ENCODE results near the gene FBXO42. TPM values are rescaled to one million over a fixed set of nuclear protein-coding genes. Genes with fewer than 3 reads are reported as not detected.

Gene FBXO42
- total and polyA plus RNA-seq, 9 of the 15 experiments (the other 6 are each of a cell fraction or from before 2014, with no cell fraction given), result 7.2 to 24.8 (median 17.4) TPM

- TF ChIP-seq, protein P1, sequence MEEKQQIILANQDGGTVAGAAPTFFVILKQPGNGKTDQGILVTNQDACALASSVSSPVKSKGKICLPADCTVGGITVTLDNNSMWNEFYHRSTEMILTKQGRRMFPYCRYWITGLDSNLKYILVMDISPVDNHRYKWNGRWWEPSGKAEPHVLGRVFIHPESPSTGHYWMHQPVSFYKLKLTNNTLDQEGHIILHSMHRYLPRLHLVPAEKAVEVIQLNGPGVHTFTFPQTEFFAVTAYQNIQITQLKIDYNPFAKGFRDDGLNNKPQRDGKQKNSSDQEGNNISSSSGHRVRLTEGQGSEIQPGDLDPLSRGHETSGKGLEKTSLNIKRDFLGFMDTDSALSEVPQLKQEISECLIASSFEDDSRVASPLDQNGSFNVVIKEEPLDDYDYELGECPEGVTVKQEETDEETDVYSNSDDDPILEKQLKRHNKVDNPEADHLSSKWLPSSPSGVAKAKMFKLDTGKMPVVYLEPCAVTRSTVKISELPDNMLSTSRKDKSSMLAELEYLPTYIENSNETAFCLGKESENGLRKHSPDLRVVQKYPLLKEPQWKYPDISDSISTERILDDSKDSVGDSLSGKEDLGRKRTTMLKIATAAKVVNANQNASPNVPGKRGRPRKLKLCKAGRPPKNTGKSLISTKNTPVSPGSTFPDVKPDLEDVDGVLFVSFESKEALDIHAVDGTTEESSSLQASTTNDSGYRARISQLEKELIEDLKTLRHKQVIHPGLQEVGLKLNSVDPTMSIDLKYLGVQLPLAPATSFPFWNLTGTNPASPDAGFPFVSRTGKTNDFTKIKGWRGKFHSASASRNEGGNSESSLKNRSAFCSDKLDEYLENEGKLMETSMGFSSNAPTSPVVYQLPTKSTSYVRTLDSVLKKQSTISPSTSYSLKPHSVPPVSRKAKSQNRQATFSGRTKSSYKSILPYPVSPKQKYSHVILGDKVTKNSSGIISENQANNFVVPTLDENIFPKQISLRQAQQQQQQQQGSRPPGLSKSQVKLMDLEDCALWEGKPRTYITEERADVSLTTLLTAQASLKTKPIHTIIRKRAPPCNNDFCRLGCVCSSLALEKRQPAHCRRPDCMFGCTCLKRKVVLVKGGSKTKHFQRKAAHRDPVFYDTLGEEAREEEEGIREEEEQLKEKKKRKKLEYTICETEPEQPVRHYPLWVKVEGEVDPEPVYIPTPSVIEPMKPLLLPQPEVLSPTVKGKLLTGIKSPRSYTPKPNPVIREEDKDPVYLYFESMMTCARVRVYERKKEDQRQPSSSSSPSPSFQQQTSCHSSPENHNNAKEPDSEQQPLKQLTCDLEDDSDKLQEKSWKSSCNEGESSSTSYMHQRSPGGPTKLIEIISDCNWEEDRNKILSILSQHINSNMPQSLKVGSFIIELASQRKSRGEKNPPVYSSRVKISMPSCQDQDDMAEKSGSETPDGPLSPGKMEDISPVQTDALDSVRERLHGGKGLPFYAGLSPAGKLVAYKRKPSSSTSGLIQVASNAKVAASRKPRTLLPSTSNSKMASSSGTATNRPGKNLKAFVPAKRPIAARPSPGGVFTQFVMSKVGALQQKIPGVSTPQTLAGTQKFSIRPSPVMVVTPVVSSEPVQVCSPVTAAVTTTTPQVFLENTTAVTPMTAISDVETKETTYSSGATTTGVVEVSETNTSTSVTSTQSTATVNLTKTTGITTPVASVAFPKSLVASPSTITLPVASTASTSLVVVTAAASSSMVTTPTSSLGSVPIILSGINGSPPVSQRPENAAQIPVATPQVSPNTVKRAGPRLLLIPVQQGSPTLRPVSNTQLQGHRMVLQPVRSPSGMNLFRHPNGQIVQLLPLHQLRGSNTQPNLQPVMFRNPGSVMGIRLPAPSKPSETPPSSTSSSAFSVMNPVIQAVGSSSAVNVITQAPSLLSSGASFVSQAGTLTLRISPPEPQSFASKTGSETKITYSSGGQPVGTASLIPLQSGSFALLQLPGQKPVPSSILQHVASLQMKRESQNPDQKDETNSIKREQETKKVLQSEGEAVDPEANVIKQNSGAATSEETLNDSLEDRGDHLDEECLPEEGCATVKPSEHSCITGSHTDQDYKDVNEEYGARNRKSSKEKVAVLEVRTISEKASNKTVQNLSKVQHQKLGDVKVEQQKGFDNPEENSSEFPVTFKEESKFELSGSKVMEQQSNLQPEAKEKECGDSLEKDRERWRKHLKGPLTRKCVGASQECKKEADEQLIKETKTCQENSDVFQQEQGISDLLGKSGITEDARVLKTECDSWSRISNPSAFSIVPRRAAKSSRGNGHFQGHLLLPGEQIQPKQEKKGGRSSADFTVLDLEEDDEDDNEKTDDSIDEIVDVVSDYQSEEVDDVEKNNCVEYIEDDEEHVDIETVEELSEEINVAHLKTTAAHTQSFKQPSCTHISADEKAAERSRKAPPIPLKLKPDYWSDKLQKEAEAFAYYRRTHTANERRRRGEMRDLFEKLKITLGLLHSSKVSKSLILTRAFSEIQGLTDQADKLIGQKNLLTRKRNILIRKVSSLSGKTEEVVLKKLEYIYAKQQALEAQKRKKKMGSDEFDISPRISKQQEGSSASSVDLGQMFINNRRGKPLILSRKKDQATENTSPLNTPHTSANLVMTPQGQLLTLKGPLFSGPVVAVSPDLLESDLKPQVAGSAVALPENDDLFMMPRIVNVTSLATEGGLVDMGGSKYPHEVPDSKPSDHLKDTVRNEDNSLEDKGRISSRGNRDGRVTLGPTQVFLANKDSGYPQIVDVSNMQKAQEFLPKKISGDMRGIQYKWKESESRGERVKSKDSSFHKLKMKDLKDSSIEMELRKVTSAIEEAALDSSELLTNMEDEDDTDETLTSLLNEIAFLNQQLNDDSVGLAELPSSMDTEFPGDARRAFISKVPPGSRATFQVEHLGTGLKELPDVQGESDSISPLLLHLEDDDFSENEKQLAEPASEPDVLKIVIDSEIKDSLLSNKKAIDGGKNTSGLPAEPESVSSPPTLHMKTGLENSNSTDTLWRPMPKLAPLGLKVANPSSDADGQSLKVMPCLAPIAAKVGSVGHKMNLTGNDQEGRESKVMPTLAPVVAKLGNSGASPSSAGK (IDR thresholded peaks at IDR 0.05), result peak; percentile 81
- no peak for TF ChIP-seq ZNF511 (CRISPR knock-in tag; IDR thresholded peaks at IDR 0.05)
- peak; percentile 72 for TF ChIP-seq MYC (IDR thresholded peaks at IDR 0.05; ENCODE audit: low read depth, low read length)
- no peak for TF ChIP-seq MYC (CRISPR knock-in tag; IDR thresholded peaks at IDR 0.05; ENCODE audit: borderline replicate concordance, low read depth)
- TF ChIP-seq VEZF1 (CRISPR knock-in tag; IDR thresholded peaks at IDR 0.05), result peak; percentile 62
- TF ChIP-seq ATF1 (CRISPR knock-in tag; IDR thresholded peaks at IDR 0.05), result no peak
- TF ChIP-seq ATF1 (tag; IDR thresholded peaks at IDR 0.05), result peak; percentile 80
- TF ChIP-seq ATF7 (IDR thresholded peaks at IDR 0.05), result peak; percentile 93
- no peak for TF ChIP-seq ZC3H4 (CRISPR knock-in tag; IDR thresholded peaks at IDR 0.05; ENCODE audit: borderline replicate concordance)
- TF ChIP-seq KDM4B (IDR thresholded peaks at IDR 0.05; ENCODE audit: borderline replicate concordance in 2 of 2, low read depth in 1 of 2), result no peak
- no peak for TF ChIP-seq GABPB1 (CRISPR knock-in tag; IDR thresholded peaks at IDR 0.05)
- no peak for TF ChIP-seq PHF21A (IDR thresholded peaks at IDR 0.05; ENCODE audit: borderline replicate concordance, low read depth)
- no peak for TF ChIP-seq HLTF (IDR thresholded peaks at IDR 0.05)
- peak; percentile 36; the same call in 1 of the 2 replicates for TF ChIP-seq SPI1 (IDR thresholded peaks at IDR 0.05; ENCODE audit: borderline replicate concordance, low read depth, low read length)
- TF ChIP-seq ZC3H8 (IDR thresholded peaks at IDR 0.05), result no peak
Measured at GRCh38 chr1:16248603-16249516, 103.4 kb downstream of the FBXO42 start (continued).

Measured in K562 (cell line).